Aorta (tissue), 5 donors: ENCODE measurements around the gene SMYD3. TPM values are rescaled to one million over a fixed set of nuclear protein-coding genes. Genes with fewer than 3 reads are reported as not detected.

ENCODE experiments used
- ATAC-seq: fragments of 200-7000 bp; cut with Tn5 transposase; one replicate; pipeline ENCODE4 v1.9.1; 2022; ENCODE audit warnings: moderate library complexity; ENCODE audit not compliant: low FRiP score
- DNase-seq, 2 donors: peaks; one replicate each; pipeline ENCODE4 v3.0.0-alpha.2; 2020
- H3K27ac ChIP-seq, 2 donors: one replicate each; pipeline ENCODE4 v1.5.1; 2013; ENCODE audit warnings: low read length in 2 of 2, mild to moderate bottlenecking in 2 of 2, moderate library complexity in 2 of 2, control low read depth in 1 of 2, inconsistent platforms in 1 of 2, low read depth in 1 of 2
- H3K27me3 ChIP-seq, 2 donors: one replicate each; pipeline ENCODE4 v1.6.1; 2013; ENCODE audit warnings: control low read depth in 1 of 2, low read length in 1 of 2, mild to moderate bottlenecking in 1 of 2, moderate library complexity in 1 of 2; ENCODE audit not compliant: insufficient read depth in 2 of 2, control insufficient read depth in 1 of 2
- H3K36me3 ChIP-seq, 2 donors: one replicate each; pipeline ENCODE4 v1.6.1; 2013; ENCODE audit warnings: control low read depth in 1 of 2, low read length in 1 of 2, mild to moderate bottlenecking in 1 of 2; ENCODE audit not compliant: insufficient read depth in 2 of 2, control insufficient read depth in 1 of 2
- H3K4me1 ChIP-seq, 2 donors: one replicate each; pipeline ENCODE4 v1.6.1; 2013; ENCODE audit warnings: low read length in 2 of 2, control low read depth in 1 of 2, mild to moderate bottlenecking in 1 of 2, moderate library complexity in 1 of 2; ENCODE audit not compliant: insufficient read depth in 2 of 2, control insufficient read depth in 1 of 2
- H3K4me3 ChIP-seq, 2 donors: one replicate each; pipeline ENCODE4 v1.5.1; 2013; ENCODE audit warnings: low read length in 2 of 2, control low read depth in 1 of 2, mild to moderate bottlenecking in 1 of 2
- H3K9me3 ChIP-seq: one replicate; pipeline ENCODE4 v1.6.1; 2013; ENCODE audit warnings: mild to moderate bottlenecking, low read length; ENCODE audit not compliant: control insufficient read depth
- WGBS, 2 donors: extraction: QIAGEN DNeasy Blood & Tissue Kit; methylation state at CpG; one replicate each; pipeline ENCODE4 v1.1.7; 2013; 5-methylcytosine and 5-hydroxymethylcytosine counted together
- intact Hi-C, 2 donors: fragments of 100-400 bp; cut with DNase I; formaldehyde crosslinking; loops; one replicate each; pipeline versions ENCODE4 v1.14.2 to v1.15.0; 2022
- polyA plus RNA-seq, 2 donors: library from polyadenylated mRNA; stranded (reverse); fragments of 200-250 nt; gene quantifications; one replicate each; pipeline ENCODE4 v1.2.3, GENCODE V29; 2013
- total RNA-seq, 2 donors: library from RNA; stranded (reverse); fragmentation: NEBNext Ultra II Directional; extraction: Animal tissue kit (Norgen Biotek cat#: 25700); gene quantifications; one replicate each; pipeline ENCODE4 v1.2.1, GENCODE V29; 2021
- donor health status: healthy with polysubstance abuse.
- donor health status: Bipolar disorder and iron deficiency.
- donor health status: DM: no; HTN: no; CAD: no.
- donor health status: DM: no; HTN: no; CAD: no.
- donor health status: DM: yes; HTN: yes; CAD: no.

SMYD3 gene
- total and polyA plus RNA-seq, 4 donors = 6.0 to 29.1 (median 11.1) TPM

DNA sequence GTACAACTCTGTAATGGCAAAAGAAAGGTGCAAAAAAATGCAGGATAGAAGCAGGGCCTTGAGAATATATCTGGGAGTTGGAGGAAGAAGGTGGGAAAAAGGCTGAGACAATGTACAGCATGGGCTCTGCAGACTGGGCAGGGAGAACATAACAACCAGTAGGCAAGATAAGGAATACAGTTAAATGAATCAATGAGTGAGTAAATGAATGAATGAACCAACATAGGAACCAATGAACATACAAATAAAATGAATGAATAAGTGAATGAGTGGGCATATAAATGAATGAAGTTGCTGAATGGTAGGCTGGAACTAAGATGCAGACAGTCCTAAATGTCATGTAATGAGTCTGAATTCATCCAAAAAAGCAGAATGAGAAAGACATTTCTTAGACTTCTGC lies 370.6 kb downstream of the SMYD3 start:
- Histone ChIP-seq H3K27ac (no peak overlapping the region), H3K27me3 (no peaks in the 10 kb centered on the region), H3K9me3 (peaks cover 2% of the 10 kb centered on the region), H3K4me1 (no peaks in the 10 kb centered on the region), H3K4me3 (no peak overlapping the region), H3K36me3 (no peaks in the 10 kb centered on the region)
- intact Hi-C loops = no loop called here
- ATAC-seq = no peak
- no peak for DNase-seq

DNA sequence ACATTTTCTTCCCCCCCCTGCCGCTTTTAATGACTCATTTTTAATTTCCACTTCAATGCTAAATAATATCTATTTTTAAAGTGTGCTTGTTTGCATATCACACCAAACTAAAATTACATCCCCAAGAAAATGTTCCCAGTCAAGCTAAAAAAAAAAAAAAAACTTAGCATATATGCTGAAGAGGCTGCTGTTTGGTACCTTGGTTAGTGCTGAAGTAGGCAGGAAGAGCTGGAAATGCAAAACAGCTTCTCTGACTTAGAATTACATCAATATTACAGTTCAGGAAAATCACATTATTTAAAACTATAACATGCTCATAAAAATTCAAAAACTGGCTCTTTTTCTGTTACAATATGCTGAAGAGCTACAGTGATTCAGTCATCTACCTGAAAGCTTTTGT lies 372.3 kb downstream of the SMYD3 start:
- H3K36me3 ChIP-seq = no peaks in the 10 kb centered on the region
- ATAC-seq = no peak
- H3K9me3 ChIP-seq = no peaks in the 10 kb centered on the region
- no peaks in the 10 kb centered on the region for H3K27me3 ChIP-seq
- no peak for DNase-seq
- no peaks in the 10 kb centered on the region for H3K4me1 ChIP-seq
- H3K4me3 ChIP-seq = no peak overlapping the region
- 97 to 100% methylated on average over 1 of the region's 1 CpG for WGBS, 2 donors
- intact Hi-C loops = no loop called here
- no peak overlapping the region for H3K27ac ChIP-seq

DNA sequence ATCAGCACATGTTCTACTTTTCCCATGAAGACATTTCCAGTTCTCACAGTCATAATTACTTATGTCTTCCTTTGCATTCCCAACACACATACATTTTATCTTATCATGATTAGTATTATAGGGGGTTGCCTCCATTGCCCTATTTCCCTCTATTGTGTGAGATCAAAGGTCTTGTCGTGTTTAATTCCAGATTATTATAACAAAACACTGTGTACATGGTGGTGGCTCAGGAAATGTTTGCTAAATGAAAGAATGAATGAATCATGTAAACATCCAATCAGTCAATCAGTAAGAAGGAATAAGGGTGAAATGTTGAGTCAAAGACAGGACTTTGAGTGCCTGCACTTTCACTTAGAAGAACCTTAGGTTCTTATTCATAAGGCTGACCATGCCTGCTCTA lies 376.0 kb downstream of the SMYD3 start:
- intact Hi-C loops = no loop called here
- no peaks in the 10 kb centered on the region for H3K4me1 ChIP-seq
- H3K4me3 ChIP-seq = no peak overlapping the region
- no peaks in the 10 kb centered on the region for H3K27me3 ChIP-seq
- WGBS, 2 donors = 76 to 80% methylated on average over 1 of the region's 1 CpG
- H3K36me3 ChIP-seq = peaks cover 0 to under 1% of the 10 kb centered on the region in 2 donors
- ATAC-seq (no peak), DNase-seq (no peak)
- H3K9me3 ChIP-seq = no peaks in the 10 kb centered on the region
- no peak overlapping the region for H3K27ac ChIP-seq

DNA sequence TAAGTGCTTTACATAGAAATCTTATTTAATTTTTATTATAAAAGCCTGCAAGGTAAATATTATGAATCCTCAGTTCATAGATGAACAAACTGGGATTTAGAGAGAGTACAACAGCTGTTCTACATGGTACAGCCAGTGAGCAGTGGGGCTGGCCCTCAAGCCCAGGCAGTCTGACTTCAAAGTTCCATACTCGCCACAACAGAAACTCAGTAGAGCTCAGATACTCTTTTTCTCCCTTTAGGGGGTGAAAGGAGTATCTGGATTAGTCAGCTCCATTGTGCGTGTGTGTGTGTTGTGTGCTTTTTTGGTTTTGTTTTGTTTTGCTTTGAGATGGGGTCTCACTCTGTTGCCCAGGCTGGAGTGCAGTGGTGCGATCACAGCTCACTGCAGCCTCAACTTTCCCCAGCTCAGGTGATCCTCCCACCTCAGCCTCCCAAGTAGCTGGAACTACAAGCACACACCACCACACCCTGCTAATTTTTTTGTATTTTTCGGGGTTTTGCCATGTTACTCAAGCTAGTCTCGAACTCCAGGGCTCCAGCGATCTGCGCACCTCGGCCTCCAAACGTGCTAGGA lies 378.5 kb downstream of the SMYD3 start:
- Histone ChIP-seq H3K4me1 (no peaks in the 10 kb centered on the region), H3K36me3 (peaks cover 0 to 2% of the 10 kb centered on the region in 2 donors), H3K9me3 (no peaks in the 10 kb centered on the region), H3K27me3 (no peaks in the 10 kb centered on the region), H3K27ac (no peak overlapping the region), H3K4me3 (no peak overlapping the region)
- intact Hi-C loops = no loop called here
- ATAC-seq = no peak
- DNase-seq = no peak
- 98% methylated on average over 9 of the region's 9 CpGs for WGBS, 2 donors

DNA sequence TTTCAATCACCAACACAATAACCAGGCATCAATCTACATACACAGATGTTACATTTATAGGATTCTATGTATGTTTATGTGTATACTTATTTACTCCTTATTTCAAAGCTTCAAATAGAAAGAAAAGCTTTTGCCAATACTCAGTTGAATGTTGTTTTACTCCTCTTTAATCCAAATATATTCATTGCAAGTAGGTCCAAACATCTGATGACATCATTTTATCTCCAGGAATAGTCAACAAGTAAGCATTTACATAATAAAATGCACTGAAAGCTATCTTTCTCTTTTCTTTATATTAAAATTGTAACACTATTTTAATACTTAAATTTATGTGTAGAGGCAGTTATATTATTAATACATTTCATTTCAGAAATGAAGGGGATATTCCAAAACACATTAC lies 380.5 kb downstream of the SMYD3 start:
- Histone ChIP-seq H3K27me3 (no peaks in the 10 kb centered on the region), H3K27ac (no peak overlapping the region), H3K9me3 (no peaks in the 10 kb centered on the region), H3K4me3 (no peak overlapping the region), H3K4me1 (no peaks in the 10 kb centered on the region), H3K36me3 (peaks cover 0 to 2% of the 10 kb centered on the region in 2 donors)
- intact Hi-C loops = no loop called here
- DNase-seq (no peak), ATAC-seq (no peak)

DNA sequence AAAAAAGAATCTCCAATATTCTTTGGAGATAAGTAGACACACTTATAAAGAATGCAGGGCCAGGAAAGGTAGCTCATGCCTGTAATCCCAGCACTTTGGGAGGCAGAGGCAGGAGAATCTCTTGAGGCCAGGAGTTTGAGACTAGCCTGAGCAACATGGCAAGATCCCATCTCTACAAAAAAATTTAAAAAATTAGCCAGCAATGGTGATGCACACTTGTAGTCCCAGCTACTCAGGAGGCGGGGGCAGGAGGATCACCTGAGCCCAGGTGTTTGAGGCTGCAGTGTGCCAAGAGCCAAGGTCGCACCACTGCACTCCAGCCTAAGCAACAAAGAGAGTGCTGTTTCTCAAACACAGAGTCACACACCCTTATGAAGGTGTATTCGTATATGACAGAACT lies 385.0 kb downstream of the SMYD3 start:
- Histone ChIP-seq H3K27me3 (peaks cover 0 to 2% of the 10 kb centered on the region in 2 donors), H3K4me1 (no peaks in the 10 kb centered on the region), H3K4me3 (no peak overlapping the region), H3K27ac (no peak overlapping the region), H3K36me3 (peaks cover 0 to 4% of the 10 kb centered on the region in 2 donors), H3K9me3 (no peaks in the 10 kb centered on the region)
- intact Hi-C loops = no loop called here
- ATAC-seq (no peak), DNase-seq (no peak)
- 97% methylated on average over 3 of the region's 3 CpGs for WGBS, 2 donors

DNA sequence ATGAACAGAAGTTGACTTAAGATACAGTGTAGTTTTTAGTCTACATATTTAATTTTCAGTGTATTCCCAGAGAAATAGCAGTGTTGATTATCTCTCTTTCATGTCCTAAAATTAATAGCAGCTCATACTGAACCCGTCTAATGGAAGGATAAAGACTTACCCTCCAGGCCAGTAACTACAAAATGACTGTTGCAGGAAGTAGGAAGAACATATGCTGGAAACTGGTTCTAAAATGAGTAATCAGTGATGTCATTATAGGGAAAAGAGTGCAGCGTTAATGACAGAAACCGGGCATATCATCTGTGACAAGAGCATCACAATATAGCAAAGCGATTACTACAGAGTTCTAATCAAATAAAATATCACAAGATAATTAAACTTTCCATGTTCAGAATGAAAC lies 385.5 kb downstream of the SMYD3 start:
- 89 to 91% methylated on average over 4 of the region's 4 CpGs for WGBS, 2 donors
- intact Hi-C loops = no loop called here

DNA sequence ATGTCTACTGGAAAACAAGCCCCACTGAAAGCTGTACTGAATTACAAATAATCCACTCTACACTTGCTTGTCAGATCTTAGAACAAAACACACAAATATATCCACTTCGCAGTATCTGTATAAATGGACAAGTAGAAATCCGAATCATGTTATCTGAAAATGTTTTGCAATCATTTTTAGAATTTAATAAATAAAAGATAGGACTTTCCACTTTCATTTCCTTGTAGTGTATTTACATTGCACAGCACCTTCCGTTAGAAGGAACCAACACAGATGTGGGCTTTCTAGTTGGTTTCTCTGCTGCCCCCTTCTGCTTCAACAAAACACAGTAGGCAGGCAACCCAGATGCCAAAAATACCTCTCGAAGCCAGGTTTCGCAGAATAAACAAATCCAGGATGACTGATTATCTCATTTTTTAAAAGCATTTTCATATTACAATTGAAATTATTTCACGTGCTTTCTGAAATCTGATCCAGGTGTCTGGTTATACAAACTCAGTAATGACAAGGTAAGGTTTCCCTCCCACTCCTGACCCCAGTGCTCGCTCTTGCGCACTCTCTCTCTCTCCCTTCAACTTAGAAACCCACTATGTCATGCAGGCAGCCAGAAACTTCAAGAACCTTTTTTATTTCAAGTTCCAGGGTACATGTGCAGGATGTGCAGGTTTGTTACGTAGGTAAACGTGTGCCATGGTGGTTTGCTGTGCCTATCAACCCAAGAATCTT lies 389.9 kb downstream of the SMYD3 start:
- intact Hi-C loops = no loop called here
- peaks cover 0 to 2% of the 10 kb centered on the region in 2 donors for H3K36me3 ChIP-seq
- no peak for DNase-seq
- H3K9me3 ChIP-seq = no peaks in the 10 kb centered on the region
- H3K27me3 ChIP-seq = peaks cover 0 to 2% of the 10 kb centered on the region in 2 donors
- 43 to 50% methylated on average over 10 of the region's 10 CpGs for WGBS, 2 donors
- H3K27ac ChIP-seq = no peak overlapping the region
- ATAC-seq = no peak
- no peaks in the 10 kb centered on the region for H3K4me1 ChIP-seq
- H3K4me3 ChIP-seq = no peak overlapping the region

More for the DNA sequence above, 385.5 kb downstream of the SMYD3 start:
- no peaks in the 10 kb centered on the region for H3K4me1 ChIP-seq
- ATAC-seq = no peak
- H3K9me3 ChIP-seq = no peaks in the 10 kb centered on the region
- no peak overlapping the region for H3K4me3 ChIP-seq
- peaks cover 0 to 2% of the 10 kb centered on the region in 2 donors for H3K27me3 ChIP-seq
- no peak overlapping the region for H3K27ac ChIP-seq
- DNase-seq = no peak
- H3K36me3 ChIP-seq = peaks cover 0 to 4% of the 10 kb centered on the region in 2 donors

DNA sequence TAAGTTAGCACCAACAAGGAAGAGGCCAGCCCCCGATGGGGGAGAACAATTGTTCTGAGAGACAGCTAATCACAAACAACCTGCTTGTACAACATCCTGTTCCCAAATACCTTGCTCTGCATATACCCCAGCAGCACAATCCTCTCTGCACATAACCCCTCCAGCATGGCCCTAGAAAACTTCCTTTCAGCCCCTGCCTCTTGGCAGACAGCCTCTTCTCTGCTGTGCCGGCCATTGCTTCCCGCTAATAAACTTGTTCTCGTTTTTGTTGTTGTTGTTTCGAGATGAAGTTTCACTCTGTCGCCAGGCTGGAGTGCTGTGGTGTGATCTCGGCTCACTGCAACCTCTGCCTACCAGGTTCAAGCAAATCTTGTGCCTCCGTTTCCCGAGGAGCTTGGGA lies 392.7 kb downstream of the SMYD3 start:
- no peak overlapping the region for H3K27ac ChIP-seq
- H3K36me3 ChIP-seq = no peaks in the 10 kb centered on the region
- no peaks in the 10 kb centered on the region for H3K9me3 ChIP-seq
- 79 to 88% methylated on average over 9 of the region's 9 CpGs for WGBS, 2 donors
- no peaks in the 10 kb centered on the region for H3K4me1 ChIP-seq
- DNase-seq (no peak), ATAC-seq (no peak)
- intact Hi-C loops = no loop called here
- H3K27me3 ChIP-seq = peaks cover 0 to 2% of the 10 kb centered on the region in 2 donors
- no peak overlapping the region for H3K4me3 ChIP-seq
